Karpas-422 (cell line): ENCODE measurements around the gene OVOL1. TPM values are rescaled to one million over a fixed set of nuclear protein-coding genes. Genes with fewer than 3 reads are reported as not detected.

Source experiments
- DNase-seq: peaks from one replicate; pipeline ENCODE4 v3.0.0-alpha.2; 2015
- H2AFZ ChIP-seq: fragments of 200-600 bp; sonication (generic); 2 replicates; pipeline ENCODE4 v1.6.1; 2014; ENCODE audit warnings: antibody characterized with exemption, low read length, mixed read lengths
- H3K27ac ChIP-seq: fragments of 200-600 bp; sonication (generic); 2 replicates; pipeline ENCODE4 v1.5.1; 2014; ENCODE audit warnings: mild to moderate bottlenecking, low read length, moderate library complexity
- H3K27me3 ChIP-seq: fragments of 200-600 bp; sonication (generic); 2 replicates; pipeline ENCODE4 v1.6.1; 2014; ENCODE audit warnings: low read length, mixed read lengths
- H3K36me3 ChIP-seq: fragments of 200-600 bp; sonication (generic); 2 replicates; pipeline ENCODE4 v1.6.1; 2014; ENCODE audit warnings: low read length, mixed read lengths; ENCODE audit not compliant: insufficient read depth
- H3K4me1 ChIP-seq: fragments of 200-600 bp; sonication (generic); 2 replicates; pipeline ENCODE4 v1.6.1; 2014; ENCODE audit warnings: mild to moderate bottlenecking, low read length, mixed read lengths
- H3K4me2 ChIP-seq: fragments of 200-600 bp; sonication (generic); 2 replicates; pipeline ENCODE4 v1.6.1; 2014; ENCODE audit warnings: low read length, low read depth, mild to moderate bottlenecking; ENCODE audit not compliant: poor library complexity, severe bottlenecking
- H3K4me3 ChIP-seq: fragments of 200-600 bp; sonication (generic); 2 replicates; pipeline ENCODE4 v1.5.1; 2014; ENCODE audit warnings: mild to moderate bottlenecking, antibody characterized with exemption, low read length, mixed read lengths
- H3K79me2 ChIP-seq: fragments of 200-600 bp; sonication (generic); 2 replicates; pipeline ENCODE4 v1.6.1; 2014; ENCODE audit warnings: mild to moderate bottlenecking, low read length, mixed read lengths
- H3K9ac ChIP-seq: fragments of 200-600 bp; sonication (generic); 2 replicates; pipeline ENCODE4 v1.6.0; 2014; ENCODE audit warnings: low read length
- H3K9me2 ChIP-seq: fragments of 200-600 bp; sonication (generic), shearing (Covaris generic); replicated peaks from 2 replicates; pipeline ENCODE4 v1.6.0; 2014; ENCODE audit warnings: mild to moderate bottlenecking, low read length, moderate library complexity; ENCODE audit not compliant: insufficient read depth
- H3K9me3 ChIP-seq: fragments of 300-700, 200-600 bp; sonication (generic); 2 replicates; pipeline ENCODE4 v1.6.1; 2014; ENCODE audit warnings: low read length, mixed read lengths
- H4K20me1 ChIP-seq: fragments of 200-600 bp; sonication (generic); 2 replicates; pipeline ENCODE4 v1.6.1; 2014; ENCODE audit warnings: mild to moderate bottlenecking, antibody characterized with exemption, low read length, low read depth; ENCODE audit not compliant: insufficient read depth
- total RNA-seq: library from RNA; depleted of rRNA; stranded (reverse); fragments of >200 nt; shearing (Covaris generic); gene quantifications from 2 replicates; pipeline ENCODE4 v1.2.3, GENCODE V29; 2014; ENCODE audit warnings: low replicate concordance

OVOL1 gene
- total RNA-seq, 1 experiment from 2014 or later, result not detected

DNA sequence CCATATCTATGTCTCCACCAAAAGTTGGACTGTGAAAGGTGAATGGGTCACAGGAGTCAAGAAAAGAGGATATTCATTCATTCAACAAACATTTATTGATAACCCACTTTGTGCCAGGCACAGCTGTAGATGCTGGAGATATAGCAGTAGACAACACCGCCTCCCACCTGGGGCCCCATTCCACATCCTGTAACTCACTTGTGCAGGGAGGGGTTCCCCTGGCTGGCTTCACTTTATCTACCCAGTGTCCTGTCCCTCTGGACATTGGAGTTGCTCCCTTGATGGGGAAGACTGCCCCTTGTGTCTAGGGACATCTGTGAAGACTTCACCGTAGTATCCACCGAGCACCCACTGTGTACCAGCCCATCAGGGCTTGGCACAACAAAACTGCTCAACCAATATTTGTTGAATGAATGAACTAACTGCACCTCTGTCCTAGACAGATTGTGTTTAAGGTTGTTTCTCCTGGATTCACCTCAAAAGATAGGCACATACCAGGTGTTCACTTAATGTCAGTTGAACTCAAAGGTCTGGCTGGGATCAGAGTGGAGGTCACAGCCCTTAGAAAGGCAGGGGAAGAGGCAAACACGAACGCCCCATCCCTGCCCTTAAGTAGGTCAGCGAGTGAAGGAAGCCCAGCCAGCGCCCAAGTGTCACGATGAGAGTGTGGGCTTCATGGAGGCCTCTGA is 1.4 kb upstream of the OVOL1 start:
- Histone ChIP-seq H3K4me2 (no peak overlapping the region), H3K27me3 (no peaks in the 10 kb centered on the region), H2AFZ (no peak overlapping the region), H3K36me3 (no peaks in the 10 kb centered on the region), H3K9me3 (no peaks in the 10 kb centered on the region), H3K4me3 (no peak overlapping the region), H3K4me1 (peaks cover 5% of the 10 kb centered on the region; the same call in 1 of the 2 replicates), H3K9me2 (no peaks in the 10 kb centered on the region), H3K79me2 (no peaks in the 10 kb centered on the region), H3K9ac (no peak overlapping the region), H4K20me1 (no peaks in the 10 kb centered on the region), H3K27ac (no peak overlapping the region)
- DNase-seq, result no peak

DNA sequence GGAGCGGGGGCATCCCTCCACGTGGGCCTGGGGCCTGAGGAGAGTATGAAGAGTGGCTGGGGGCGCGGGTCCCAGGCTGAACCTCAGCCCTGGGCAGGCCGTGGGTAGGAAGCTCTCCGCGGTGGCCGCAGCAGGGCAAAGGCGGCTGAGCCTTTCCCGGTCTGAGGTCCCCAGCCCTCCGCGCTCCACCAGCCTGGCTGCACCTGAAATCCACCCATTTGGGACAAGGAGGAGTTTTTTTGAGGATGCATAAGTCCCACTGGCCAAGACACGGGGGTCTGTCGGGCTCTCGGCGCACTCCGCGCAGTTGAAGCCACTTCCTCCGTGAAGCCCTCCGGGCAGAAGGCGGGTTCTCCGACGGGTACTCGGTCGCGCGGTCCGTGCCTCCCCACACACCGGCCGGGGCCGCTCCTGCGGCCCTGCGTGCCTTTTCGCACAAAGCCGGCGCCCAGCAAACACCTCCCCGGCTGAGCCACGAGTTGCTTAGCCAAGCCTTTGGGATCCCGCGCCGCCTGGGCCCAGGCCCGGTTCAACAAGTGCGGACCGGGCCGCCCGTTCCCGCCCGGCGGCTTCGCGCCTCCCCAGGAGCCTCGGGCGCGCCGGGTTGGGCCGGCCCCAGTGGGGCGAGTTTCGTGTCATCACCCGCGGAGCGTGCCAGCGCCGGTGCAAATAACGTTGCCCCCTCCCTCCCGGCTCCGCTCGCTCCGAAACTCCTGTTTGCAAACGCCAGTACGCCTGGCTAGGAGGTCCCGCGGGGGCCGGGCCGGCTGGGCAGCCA is 666 bp upstream of the OVOL1 start:
- Histone ChIP-seq H3K9ac (no peak overlapping the region), H3K4me3 (no peak overlapping the region), H3K9me3 (no peaks in the 10 kb centered on the region), H3K4me1 (peaks cover 6% of the 10 kb centered on the region; the same call in 1 of the 2 replicates), H3K9me2 (no peaks in the 10 kb centered on the region), H3K4me2 (no peak overlapping the region), H3K27me3 (no peaks in the 10 kb centered on the region), H3K27ac (no peak overlapping the region), H4K20me1 (no peaks in the 10 kb centered on the region), H3K79me2 (no peaks in the 10 kb centered on the region), H2AFZ (no peak overlapping the region), H3K36me3 (no peaks in the 10 kb centered on the region)
- no peak for DNase-seq

DNA sequence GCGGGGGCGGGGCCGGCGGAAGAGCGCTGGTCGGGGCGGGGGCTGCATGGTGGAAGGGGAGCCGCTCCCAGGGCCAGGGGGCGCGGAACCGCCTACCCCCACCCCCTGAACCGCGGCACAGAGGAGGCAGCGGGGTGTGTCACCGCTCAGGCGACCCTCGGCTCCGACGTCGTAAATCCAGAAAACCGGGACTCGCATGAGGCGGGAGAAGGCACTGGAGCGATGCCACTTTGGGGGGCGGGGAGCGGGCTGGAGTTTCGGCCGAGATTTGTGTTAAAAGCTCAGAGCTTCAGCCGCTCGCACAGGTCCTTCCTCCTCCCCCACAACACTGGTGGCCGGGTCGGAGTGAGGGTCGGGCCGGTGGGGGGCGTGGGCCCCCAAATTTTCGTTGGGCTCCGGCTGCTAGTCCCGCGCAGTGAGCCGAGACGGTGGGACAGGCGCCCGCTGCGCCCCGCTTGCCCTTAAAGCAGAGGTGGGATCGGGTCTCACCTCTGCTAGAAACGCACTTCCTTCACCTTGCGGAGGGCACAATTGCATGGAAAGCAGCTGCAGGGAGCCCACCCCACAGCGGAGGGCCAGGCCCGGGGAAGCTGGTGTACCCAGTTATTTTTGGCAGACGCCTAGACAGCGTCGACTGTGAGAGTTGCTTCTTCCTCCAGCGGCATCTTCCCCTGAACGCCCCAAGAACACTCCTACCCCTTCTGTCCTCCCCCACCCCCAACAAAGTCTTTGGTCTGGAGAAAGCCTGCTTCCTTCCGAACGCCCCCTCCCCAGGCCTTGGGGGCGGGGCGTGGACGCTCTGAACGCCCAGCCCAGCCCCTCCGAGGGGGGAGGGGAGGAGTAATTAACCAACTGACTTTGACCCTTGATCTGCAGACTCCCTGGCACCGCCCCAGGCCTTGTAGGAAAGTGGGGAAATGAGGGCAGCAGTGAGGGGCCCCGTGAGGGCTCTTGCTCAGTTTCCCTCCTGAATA is 1.1 kb downstream of the OVOL1 start:
- Histone ChIP-seq H3K9me3 (no peaks in the 10 kb centered on the region), H4K20me1 (no peaks in the 10 kb centered on the region), H3K79me2 (no peaks in the 10 kb centered on the region), H3K4me1 (peaks cover 15% of the 10 kb centered on the region), H3K4me2 (no peak overlapping the region), H3K27me3 (no peaks in the 10 kb centered on the region), H3K27ac (no peak overlapping the region), H3K9me2 (no peaks in the 10 kb centered on the region), H3K36me3 (no peaks in the 10 kb centered on the region), H2AFZ (no peak overlapping the region), H3K4me3 (no peak overlapping the region), H3K9ac (no peak overlapping the region)
- DNase-seq, result no peak

DNA sequence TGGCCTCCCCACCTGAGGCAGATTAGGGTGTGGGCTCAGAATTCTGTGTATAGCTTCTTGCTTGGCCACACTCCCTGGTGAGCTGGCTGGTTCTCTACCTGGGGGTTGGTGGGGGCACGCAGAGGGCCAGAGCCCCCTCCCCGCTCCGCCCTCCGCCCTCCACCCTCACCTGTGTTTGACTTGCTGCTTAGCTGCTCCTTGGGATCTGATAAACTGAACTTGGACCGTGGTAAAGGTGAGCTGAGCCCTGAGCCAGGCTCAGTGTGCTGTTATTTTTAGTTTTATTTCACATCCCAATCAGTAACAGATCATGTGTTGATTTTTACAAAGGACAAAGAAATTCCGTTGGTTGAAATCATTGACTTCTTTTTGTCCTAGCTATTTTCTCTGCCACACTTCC is 2.0 kb downstream of the OVOL1 start:
- no peak overlapping the region for H3K9ac ChIP-seq
- no peaks in the 10 kb centered on the region for H3K27me3 ChIP-seq
- H3K36me3 ChIP-seq, result no peaks in the 10 kb centered on the region
- H4K20me1 ChIP-seq, result no peaks in the 10 kb centered on the region
- no peaks in the 10 kb centered on the region for H3K9me2 ChIP-seq
- no peak overlapping the region for H3K4me2 ChIP-seq
- no peak for DNase-seq
- H2AFZ ChIP-seq, result no peak overlapping the region
- H3K9me3 ChIP-seq, result no peaks in the 10 kb centered on the region
- H3K4me3 ChIP-seq, result no peak overlapping the region
- H3K27ac ChIP-seq, result no peak overlapping the region
- H3K79me2 ChIP-seq, result no peaks in the 10 kb centered on the region
- H3K4me1 ChIP-seq, result peaks cover 15% of the 10 kb centered on the region

DNA sequence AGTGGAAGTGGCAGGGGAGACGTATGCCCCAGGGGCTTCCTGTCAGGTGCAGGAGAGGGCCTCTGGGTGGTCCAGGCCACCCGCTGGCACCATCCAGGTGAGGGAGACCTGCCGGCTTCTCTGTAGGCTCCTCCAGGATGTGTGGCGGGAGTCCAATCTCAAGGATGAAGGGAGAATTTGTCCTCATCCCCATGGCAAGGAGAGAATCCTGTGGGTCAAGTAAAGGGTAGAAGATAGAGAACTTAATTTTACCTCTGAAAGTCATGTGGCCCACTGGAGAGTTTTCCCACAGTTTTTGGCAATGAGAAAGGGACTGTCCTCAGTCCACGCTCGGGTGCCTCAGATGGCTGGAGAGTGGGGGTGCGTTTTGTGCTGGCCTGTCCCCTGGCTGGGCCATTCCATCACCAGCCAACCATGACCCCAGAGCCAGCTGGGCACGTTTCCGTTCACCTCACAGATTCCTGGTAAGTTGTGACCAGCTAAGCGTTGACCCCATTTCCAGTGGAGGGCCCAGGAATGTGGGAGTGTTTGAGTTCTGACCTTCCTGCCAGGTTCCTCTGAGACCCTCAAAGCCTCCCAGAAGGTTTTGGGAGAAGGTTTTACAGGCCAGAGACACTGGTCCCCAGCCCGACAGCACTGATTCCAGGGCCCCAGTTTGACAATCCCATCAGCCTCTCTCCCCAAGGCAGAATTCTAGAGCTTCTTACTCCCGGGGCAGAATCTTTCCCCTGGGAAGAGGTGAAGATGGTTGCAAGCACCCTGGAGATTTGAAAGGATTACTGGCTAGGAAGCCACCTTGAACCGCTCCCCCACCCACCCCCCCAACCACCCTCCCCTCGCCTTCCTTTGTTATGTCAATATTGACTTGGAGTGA is 2.6 kb downstream of the OVOL1 start:
- Histone ChIP-seq H3K9me3 (no peaks in the 10 kb centered on the region), H4K20me1 (no peaks in the 10 kb centered on the region), H3K9ac (no peak overlapping the region), H3K9me2 (no peaks in the 10 kb centered on the region), H3K4me2 (no peak overlapping the region), H3K4me3 (no peak overlapping the region), H3K27me3 (no peaks in the 10 kb centered on the region), H3K79me2 (no peaks in the 10 kb centered on the region), H3K4me1 (peaks cover 15% of the 10 kb centered on the region), H3K36me3 (no peaks in the 10 kb centered on the region), H2AFZ (no peak overlapping the region), H3K27ac (no peak overlapping the region)
- DNase-seq, result no peak

DNA sequence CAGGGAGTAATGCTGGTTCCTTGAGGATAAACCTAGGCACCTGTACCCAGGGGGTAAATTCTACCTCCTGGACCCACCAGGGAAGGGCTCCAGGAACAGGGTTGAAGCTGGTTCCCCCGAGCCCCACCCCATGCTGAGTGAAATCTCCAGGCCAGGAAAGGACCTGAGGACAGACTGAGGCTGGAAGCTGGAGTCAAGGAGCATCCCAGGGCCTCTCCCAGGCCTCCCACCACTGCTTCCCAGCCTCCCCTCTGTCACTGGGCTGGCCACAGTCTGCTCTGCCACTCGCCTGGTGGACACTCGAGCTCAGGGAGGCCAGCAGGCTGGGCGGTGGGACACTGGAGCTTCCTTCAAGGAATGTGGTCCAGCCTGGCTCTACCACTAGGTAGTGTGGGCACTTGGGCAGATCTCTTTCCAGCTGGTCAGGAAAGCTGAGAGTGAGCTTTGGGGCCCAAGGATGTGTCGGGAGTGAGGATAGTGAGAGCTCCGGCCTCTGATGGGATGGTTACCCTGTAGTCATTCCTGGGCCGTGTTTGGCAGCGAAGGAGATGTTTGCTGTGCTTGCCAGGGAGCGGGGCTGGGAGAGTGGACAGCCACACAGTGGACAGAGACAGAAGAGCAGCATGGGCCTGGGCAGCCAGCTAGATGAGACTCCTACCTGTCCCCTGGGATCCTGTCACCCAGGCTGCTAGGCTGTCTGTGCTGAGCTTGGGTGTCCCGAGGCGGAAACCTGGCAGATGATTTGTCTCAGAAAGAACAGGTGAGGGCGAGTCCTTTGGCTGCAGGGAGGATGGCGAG is 3.4 kb downstream of the OVOL1 start:
- Histone ChIP-seq H2AFZ (no peak overlapping the region), H3K4me2 (no peak overlapping the region), H3K27ac (no peak overlapping the region), H3K4me3 (no peak overlapping the region), H3K9me2 (no peaks in the 10 kb centered on the region), H3K27me3 (no peaks in the 10 kb centered on the region), H3K9me3 (no peaks in the 10 kb centered on the region), H3K9ac (no peak overlapping the region), H4K20me1 (no peaks in the 10 kb centered on the region), H3K4me1 (peaks cover 15% of the 10 kb centered on the region), H3K79me2 (no peaks in the 10 kb centered on the region), H3K36me3 (no peaks in the 10 kb centered on the region)
- no peak for DNase-seq
